HG03025 (cell line): ENCODE measurements around the gene SMAD7.
A peak's percentile ranks its signal among the peaks of the same experiment; 100 is the strongest.

Source experiments
- ATAC-seq: cut with Tn5 transposase; IDR thresholded peaks from one replicate; pipeline ENCODE4 v1.9.1; 2021; ENCODE audit warnings: mild to moderate bottlenecking, moderate library complexity; ENCODE audit not compliant: unreplicated experiment, low FRiP score

The SMAD7 gene

GRCh38 chr18:48987821-48988220 is 37.1 kb upstream of the SMAD7 start:
- no peak for ATAC-seq

- ATAC-seq, result no peak
These were observed 36.3 kb upstream of the SMAD7 start for GRCh38 chr18:48986851-48987761.

- no peak for ATAC-seq
These were observed 34.4 kb upstream of the SMAD7 start for GRCh38 chr18:48985161-48985560.

GRCh38 chr18:48983793-48984437 is 33.1 kb upstream of the SMAD7 start:
- ATAC-seq, result no peak

DNA sequence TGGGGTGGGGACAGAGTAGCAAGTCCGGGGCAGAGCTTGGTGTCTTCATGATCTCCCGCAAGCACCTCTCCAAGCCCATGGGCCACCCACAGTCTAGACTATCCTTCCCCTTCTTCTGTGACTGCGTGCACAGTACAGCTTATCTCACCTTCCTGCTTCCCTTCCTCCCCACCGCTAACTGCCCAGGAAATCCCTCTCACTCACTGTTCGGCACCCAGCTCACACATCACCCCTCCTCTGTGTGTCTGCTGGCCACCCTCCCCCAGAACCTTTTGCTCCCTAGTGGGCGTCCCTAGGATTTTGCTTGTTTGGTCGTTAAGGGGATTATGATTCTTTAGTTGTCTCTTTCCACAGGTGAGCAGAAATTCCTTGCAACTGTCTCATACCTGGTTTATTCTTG is 31.5 kb upstream of the SMAD7 start:
- no peak for ATAC-seq

GRCh38 chr18:48979944-48980890 is 29.5 kb upstream of the SMAD7 start:
- ATAC-seq, result no peak

GRCh38 chr18:48977914-48978313 is 27.1 kb upstream of the SMAD7 start:
- ATAC-seq, result no peak

- peak; percentile 63 for ATAC-seq
These were observed 25.3 kb upstream of the SMAD7 start for GRCh38 chr18:48975817-48976649.

GRCh38 chr18:48975120-48975816 is 24.5 kb upstream of the SMAD7 start:
- ATAC-seq, result no peak

- no peak for ATAC-seq
These were observed 23.7 kb upstream of the SMAD7 start for GRCh38 chr18:48974304-48975119.

- ATAC-seq, result no peak
These were observed 23.0 kb upstream of the SMAD7 start for GRCh38 chr18:48973731-48974130.

GRCh38 chr18:48968412-48969215 is 17.8 kb upstream of the SMAD7 start:
- no peak for ATAC-seq

- no peak for ATAC-seq
These were observed 16.8 kb upstream of the SMAD7 start for GRCh38 chr18:48967545-48967944.

- no peak for ATAC-seq
These were observed 15.8 kb upstream of the SMAD7 start for GRCh38 chr18:48966523-48966922.

DNA sequence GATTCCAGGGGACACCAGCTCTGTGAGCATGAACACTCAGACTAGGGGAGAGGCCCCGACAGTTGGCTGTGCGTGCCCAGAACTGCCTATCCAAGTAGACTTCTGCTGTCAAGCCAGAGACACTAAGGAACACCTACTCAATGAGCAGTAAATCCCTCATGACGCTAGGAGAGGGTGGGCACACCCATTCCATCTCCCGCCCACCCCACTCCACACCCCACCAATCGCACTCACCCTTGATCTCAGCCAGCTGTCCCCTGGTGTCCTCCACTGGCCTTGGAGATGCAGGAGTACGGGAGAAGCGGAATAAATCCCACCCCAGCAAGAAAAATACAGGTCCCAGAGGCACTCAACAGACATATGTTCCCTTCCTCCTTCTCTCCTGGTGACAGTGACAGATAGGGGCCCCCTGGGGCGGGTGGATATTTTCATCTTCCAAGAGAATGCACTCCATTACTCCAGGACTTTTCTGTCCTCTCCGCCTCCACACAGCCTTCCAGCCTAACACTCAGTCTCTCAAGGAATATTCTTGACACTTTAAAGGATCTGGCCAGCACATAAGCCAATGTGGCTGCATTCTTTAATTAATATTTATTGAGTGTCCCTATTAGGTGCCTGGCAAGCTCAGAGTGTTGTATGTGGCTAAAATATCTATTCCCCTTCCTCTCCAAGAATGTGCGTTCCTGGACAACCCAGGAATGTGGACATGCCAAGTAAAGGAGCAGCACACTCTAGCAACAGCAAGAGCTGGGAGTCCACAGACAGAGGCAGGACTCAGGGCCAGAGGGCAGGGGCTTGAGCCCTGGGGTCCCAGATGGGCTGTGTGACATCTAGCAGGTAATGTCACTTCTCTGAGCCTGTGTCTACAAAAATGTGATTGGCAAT is 13.1 kb upstream of the SMAD7 start:
- no peak for ATAC-seq

GRCh38 chr18:48962994-48963561 is 12.3 kb upstream of the SMAD7 start:
- ATAC-seq, result no peak
